Upper lobe of right lung (tissue), 1 donor: Measurements from ENCODE around the gene CLCF1. TPM values are rescaled to one million over a fixed set of nuclear protein-coding genes. Genes with fewer than 3 reads are reported as not detected.

Experiments
- ATAC-seq: fragments of 200-7000 bp; cut with Tn5 transposase; one replicate; pipeline ENCODE4 v1.9.1; 2020; ENCODE audit warnings: mild to moderate bottlenecking, moderate library complexity
- DNase-seq: peaks from one replicate; pipeline ENCODE4 v3.0.0-alpha.2; 2020
- H3K27ac ChIP-seq: fragments of 200-600 bp; one replicate; pipeline ENCODE4 v1.8.0; 2022
- H3K27me3 ChIP-seq: fragments of 200-600 bp; one replicate; pipeline ENCODE4 v1.8.0; 2022; ENCODE audit warnings: mild to moderate bottlenecking
- H3K36me3 ChIP-seq: fragments of 200-600 bp; one replicate; pipeline ENCODE4 v1.8.0; 2022
- H3K4me1 ChIP-seq: fragments of 200-600 bp; one replicate; pipeline ENCODE4 v1.8.0; 2022
- H3K4me3 ChIP-seq: fragments of 200-600 bp; one replicate; pipeline ENCODE4 v1.8.0; 2022; ENCODE audit warnings: mild to moderate bottlenecking
- H3K9me3 ChIP-seq: fragments of 200-600 bp; one replicate; pipeline ENCODE4 v1.8.0; 2022
- CTCF ChIP-seq: fragments of 200-600 bp; IDR thresholded peaks from one replicate; pipeline ENCODE4 v1.8.0; 2022; ENCODE audit warnings: antibody characterized with exemption
- intact Hi-C: fragments of 100-400 bp; cut with DNase I; formaldehyde crosslinking; loops from one replicate; pipeline ENCODE4 v1.11.0; 2022
- total RNA-seq: library from RNA; stranded (reverse); fragmentation: NEBNext Ultra II Directional; extraction: Animal tissue kit (Norgen Biotek cat#: 25700); gene quantifications from one replicate; pipeline ENCODE4 v1.2.1, GENCODE V29; 2021
- donor health status: DM: no; HTN: yes; CAD: no; lungs with severe emphysema.

CLCF1 gene
- total RNA-seq, 1 donor from 2014 or later: 4.0 TPM

DNA sequence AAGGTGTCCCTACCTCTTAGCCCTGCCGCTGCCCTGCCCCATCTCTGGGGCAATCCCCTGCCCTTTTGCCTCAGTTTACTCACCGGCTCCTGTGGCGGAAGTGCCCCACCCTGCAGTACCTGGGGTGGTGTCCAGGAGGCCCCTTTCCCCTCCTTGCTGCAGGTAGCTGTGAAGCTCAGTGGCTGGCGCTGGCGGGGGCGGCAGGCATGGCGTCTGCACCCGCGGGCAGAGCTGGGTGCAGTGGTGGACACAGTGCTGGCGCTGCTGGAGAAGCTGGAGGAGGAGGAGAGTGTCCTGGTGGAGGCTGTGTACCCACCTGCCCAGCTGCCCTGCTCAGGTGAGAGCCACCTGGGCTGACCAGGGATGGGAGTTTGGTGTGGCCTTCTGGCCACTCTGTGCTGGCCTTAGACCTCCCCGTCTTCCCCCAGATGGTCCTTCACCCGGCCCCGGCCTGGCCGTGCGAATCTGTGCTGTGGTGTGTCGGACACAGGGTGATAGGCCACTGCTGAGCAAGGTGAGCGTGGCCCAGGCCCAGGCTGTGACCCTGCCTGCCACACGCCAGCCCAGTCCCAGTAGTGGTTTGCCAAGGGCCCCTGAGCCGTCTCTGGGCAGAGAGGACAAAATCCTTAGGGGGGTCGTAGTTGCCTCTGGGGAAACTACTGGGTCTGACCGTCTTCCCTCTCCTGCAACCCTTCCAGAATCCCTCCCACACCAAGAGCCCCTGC, 46.1 kb upstream of the CLCF1 start:
- H3K4me1 ChIP-seq: peaks cover 40% of the 10 kb centered on the region
- DNase-seq: no peak
- intact Hi-C loops: no loop called here
- ATAC-seq: no peak
- no peak for TF ChIP-seq CTCF
- H3K27ac ChIP-seq: peak overlapping the region; percentile 79
- no peaks in the 10 kb centered on the region for H3K9me3 ChIP-seq
- no peak overlapping the region for H3K4me3 ChIP-seq
- no peaks in the 10 kb centered on the region for H3K27me3 ChIP-seq
- no peaks in the 10 kb centered on the region for H3K36me3 ChIP-seq

DNA sequence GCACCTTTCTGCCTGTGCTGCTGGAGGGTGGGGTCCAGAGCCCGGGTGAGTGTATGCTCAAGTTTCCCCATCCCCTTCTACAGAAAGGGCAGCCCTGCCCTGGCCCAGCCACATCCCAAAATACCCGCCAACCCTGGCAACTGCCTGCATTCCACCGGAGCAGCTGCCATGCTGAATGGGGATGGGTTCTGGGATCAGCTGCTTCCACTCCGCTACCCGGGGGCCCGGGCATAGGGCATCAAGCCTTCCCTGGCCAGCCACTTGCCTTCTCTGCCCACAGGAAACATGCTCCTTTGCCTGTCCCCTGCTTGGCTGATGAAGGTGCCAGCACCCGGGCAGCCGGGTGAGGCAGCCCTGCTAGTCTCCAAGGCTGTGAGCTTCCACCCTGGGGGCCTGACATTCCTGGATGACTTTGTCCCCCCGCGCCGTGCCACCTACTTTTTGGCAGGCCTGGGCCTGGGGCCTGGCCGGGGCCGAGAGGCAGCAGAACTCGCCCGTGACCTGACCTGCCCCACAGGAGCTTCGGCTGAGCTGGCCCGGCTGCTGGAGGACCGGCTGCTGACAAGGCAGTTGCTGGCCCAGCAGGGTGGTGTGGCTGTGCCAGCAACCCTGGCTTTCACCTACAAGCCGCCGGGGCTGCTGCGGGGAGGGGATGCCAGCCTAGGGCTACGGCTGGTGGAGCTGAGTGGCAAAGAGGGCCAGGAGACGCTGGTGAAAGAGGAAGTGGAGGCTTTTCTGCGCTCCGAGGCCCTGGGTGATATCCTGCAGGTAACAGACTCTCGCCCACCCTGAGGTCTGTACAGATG, 45.3 kb upstream of the CLCF1 start:
- TF ChIP-seq CTCF: no peak
- Histone ChIP-seq H3K9me3 (no peaks in the 10 kb centered on the region), H3K4me3 (no peak overlapping the region), H3K36me3 (no peaks in the 10 kb centered on the region), H3K27ac (no peak overlapping the region), H3K4me1 (peaks cover 40% of the 10 kb centered on the region), H3K27me3 (no peaks in the 10 kb centered on the region)
- DNase-seq: no peak
- no peak for ATAC-seq
- intact Hi-C loops: no loop called here

DNA sequence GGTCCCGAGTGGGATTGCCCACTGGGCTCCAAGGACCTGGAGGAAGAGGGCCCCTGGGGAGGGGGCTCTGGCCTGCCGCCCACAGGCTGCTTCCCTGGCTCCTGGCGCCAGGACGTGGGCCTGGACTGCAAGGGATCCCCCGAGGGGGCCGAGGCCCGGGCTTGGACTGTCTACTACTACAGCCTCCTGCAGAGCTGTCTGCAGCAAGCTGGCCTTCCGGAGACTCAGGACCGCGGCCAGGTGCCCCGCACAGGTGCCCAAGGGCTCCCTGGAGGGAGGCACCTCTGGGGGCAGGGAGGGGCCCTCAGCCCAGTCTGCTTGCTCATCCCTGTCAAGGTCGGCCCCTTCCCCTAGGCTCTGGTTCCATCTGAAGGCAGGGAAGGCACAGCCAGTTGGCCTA, 44.0 kb upstream of the CLCF1 start:
- H3K36me3 ChIP-seq: no peaks in the 10 kb centered on the region
- DNase-seq (no peak), ATAC-seq (no peak)
- H3K27ac ChIP-seq: no peak overlapping the region
- no peak for TF ChIP-seq CTCF
- H3K4me1 ChIP-seq: peaks cover 40% of the 10 kb centered on the region
- H3K27me3 ChIP-seq: no peaks in the 10 kb centered on the region
- intact Hi-C loops: no loop called here
- H3K9me3 ChIP-seq: no peaks in the 10 kb centered on the region
- no peak overlapping the region for H3K4me3 ChIP-seq

GRCh38 chr11:67416416-67417335, 43.3 kb upstream of the CLCF1 start:
- ATAC-seq (no peak), DNase-seq (peak; percentile 78)
- no peaks in the 10 kb centered on the region for H3K27me3 ChIP-seq
- H3K4me3 ChIP-seq: no peak overlapping the region
- H3K27ac ChIP-seq: no peak overlapping the region
- TF ChIP-seq CTCF: no peak
- intact Hi-C loops: no loop called here
- H3K36me3 ChIP-seq: no peaks in the 10 kb centered on the region
- peaks cover 40% of the 10 kb centered on the region for H3K4me1 ChIP-seq
- H3K9me3 ChIP-seq: no peaks in the 10 kb centered on the region

- H3K4me3 ChIP-seq: peak within 1 kb of the TSS; percentile 40
- ATAC-seq (peak; percentile 2), DNase-seq (no peak)
These were observed 42.3 kb upstream of the CLCF1 start, which contains the start of gene CARNS1 for GRCh38 chr11:67415501-67416304. Gene CARNS1, plus strand, starts transcription at chr11:67415678. Its CDS starts 522 bp downstream, at chr11:67416200.

More at GRCh38 chr11:67415501-67416304, 42.3 kb upstream of the CLCF1 start, which contains the start of gene CARNS1:
- H3K4me1 ChIP-seq: peaks cover 35% of the 10 kb centered on the region
- no peak for TF ChIP-seq CTCF
- no peak within 1 kb of the TSS for H3K27ac ChIP-seq
- H3K9me3 ChIP-seq: no peaks in the 10 kb centered on the region
- H3K36me3 ChIP-seq: no peaks in the 10 kb centered on the region
- intact Hi-C loops: no loop called here
- no peaks in the 10 kb centered on the region for H3K27me3 ChIP-seq
